ENCODE data around the gene PTPRR. TPM values are rescaled to one million over a fixed set of nuclear protein-coding genes. Genes with fewer than 3 reads are reported as not detected.
A peak's percentile ranks its signal among the peaks of the same experiment; 100 is the strongest.

Gene PTPRR
- 10 to 100 TPM in 1 of 2 donors, 1 to 10 TPM in 1; 6.2 to 32.7 TPM for total RNA-seq
- polyA plus RNA-seq (ENCODE audit: insufficient read length in 2 of 2) = 10 to 100 TPM; 16.3 to 18.7 TPM
- long read RNA-seq, donor 1, partial matches to known transcripts = 0 of 2 reads
- long read RNA-seq, donor 1, other reads (novel, unspliced or antisense) = 0 of 2 reads
- long read RNA-seq, donor 2 = 0 reads
- long read RNA-seq, donor 3 = 0 reads
- long read RNA-seq, donor 4 = 0 reads

DNA sequence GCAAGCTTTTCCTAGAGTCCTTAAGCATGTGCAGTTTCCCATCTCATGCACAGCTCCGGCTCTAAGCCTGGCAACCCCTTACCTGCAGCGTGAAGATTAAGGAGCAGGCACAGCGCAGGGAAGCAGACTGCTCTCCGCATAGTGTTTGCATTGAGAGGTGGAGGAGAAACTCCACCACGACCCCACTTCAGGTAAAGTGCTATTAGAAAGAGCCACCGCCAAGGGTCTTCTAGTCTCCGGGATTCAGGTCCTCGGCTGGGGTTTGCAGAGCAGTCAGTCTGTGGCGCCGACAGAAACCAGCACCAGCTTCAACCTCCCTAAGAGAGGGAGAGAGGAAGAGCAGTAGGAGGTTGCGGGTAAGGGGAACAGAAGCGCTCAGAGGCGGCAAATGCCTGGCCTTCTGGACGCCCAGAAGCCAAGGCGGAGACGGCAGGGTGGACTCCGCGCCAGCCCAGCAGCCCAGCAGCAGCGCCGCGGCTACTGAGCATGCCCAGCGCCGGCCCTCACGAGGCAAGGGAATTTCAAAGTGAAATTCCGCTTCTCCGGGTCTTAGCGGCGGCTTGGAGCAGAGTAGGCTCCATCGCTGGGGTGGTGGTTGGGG is at the start of gene PTPRR:
PTPRR (minus strand) TSS at position 488 of the 601 bp plus-strand sequence; CDS start at position 140, 348 bp downstream.
- Histone ChIP-seq H3K27ac (ENCODE audit: low read depth, low read length) (no peak within 1 kb of the TSS), H3K36me3 (ENCODE audit: control insufficient read depth, insufficient read depth, low read length) (no peaks in the 10 kb centered on the region), H3K4me1 (ENCODE audit: control insufficient read depth, insufficient read depth, low read length) (peaks cover 10% of the 10 kb centered on the region), H3K27me3 (ENCODE audit: control insufficient read depth, insufficient read depth, low read length) (no peaks in the 10 kb centered on the region), H3K4me3 (ENCODE audit: low read depth, low read length) (peak within 1 kb of the TSS; percentile 39), H3K9me3 (ENCODE audit: control insufficient read depth, insufficient read depth, low read length) (no peaks in the 10 kb centered on the region)
- WGBS (ENCODE audit: insufficient coverage) = 0% methylated on average over 19 of the region's 29 CpGs
- peak in 5 of 6 donors; percentile 23 to 90 (median 60) for DNase-seq (ENCODE audit: low read depth in 4 of 6, low spot score in 6 of 6)

DNA sequence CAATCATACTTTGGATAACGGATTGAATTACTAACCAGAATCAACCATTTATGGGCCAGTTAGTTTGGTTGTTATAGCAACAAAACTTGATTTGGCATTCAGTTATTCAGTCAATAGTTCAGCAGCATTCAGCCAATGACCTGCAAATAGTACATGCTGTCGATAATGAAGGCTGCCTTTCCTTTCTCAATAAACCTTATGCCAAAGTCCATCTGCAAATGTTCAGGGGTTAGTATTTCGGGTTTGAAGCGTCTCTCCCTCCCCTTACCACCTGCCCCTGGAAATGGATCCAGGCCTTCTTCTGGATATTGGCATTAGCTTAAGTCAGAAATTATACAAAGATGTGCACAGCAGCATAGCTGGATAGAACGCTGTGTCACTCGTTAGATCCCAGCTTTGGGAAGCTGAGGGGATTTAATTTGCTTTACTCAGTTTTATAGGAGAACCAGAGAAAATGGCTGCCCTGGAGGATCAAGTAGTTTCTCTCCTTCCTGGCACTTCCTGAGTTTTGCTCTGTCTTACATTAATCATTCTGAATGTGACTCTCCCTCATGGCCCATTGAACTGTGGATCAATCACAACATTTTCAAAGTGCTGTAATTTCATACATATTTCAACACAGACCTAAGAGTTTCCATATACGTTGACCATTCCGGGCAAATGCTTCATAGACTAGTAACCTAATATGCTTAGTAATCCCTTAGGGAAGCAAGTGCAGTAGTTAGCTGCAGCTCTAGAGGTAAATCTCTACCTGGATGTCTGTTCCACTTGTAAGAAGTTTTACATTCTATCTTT is 46.7 kb upstream of the PTPRR start:
- no peaks in the 10 kb centered on the region for H3K4me1 ChIP-seq (ENCODE audit: control insufficient read depth, insufficient read depth, low read length)
- WGBS (ENCODE audit: insufficient coverage) = no CpG with 5 or more reads among the region's 8 CpGs
- no peak overlapping the region for H3K27ac ChIP-seq (ENCODE audit: low read depth, low read length)
- H3K4me3 ChIP-seq (ENCODE audit: low read depth, low read length) = no peak overlapping the region
- DNase-seq (ENCODE audit: low read depth in 4 of 6, low spot score in 6 of 6) = peak in 1 of 6 donors; percentile 9
- H3K27me3 ChIP-seq (ENCODE audit: control insufficient read depth, insufficient read depth, low read length) = no peaks in the 10 kb centered on the region
- no peaks in the 10 kb centered on the region for H3K9me3 ChIP-seq (ENCODE audit: control insufficient read depth, insufficient read depth, low read length)
- H3K36me3 ChIP-seq (ENCODE audit: control insufficient read depth, insufficient read depth, low read length) = no peaks in the 10 kb centered on the region

DNA sequence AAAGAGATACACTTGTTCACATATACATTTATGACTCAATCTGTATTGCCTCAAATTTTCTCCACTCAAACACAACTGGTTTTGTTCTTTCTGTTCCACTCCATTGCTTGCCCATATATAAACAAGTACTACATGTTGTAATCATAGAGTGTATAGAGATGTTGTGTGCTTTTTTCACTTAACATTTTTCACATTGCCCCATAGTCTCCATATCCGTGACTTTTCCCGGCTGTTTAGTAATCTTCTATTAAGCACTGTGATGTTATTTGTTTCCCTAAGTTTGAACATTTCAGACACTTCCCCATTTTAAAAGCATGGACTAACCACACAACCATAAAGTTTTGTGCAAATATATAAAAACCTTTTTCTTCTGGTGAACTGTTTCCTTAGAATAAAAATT is 45.5 kb upstream of the PTPRR start:
- no peaks in the 10 kb centered on the region for H3K27me3 ChIP-seq (ENCODE audit: control insufficient read depth, insufficient read depth, low read length)
- no peak overlapping the region for H3K27ac ChIP-seq (ENCODE audit: low read depth, low read length)
- H3K36me3 ChIP-seq (ENCODE audit: control insufficient read depth, insufficient read depth, low read length) = no peaks in the 10 kb centered on the region
- no CpG with 5 or more reads among the region's 2 CpGs for WGBS (ENCODE audit: insufficient coverage)
- no peak overlapping the region for H3K4me3 ChIP-seq (ENCODE audit: low read depth, low read length)
- H3K4me1 ChIP-seq (ENCODE audit: control insufficient read depth, insufficient read depth, low read length) = no peaks in the 10 kb centered on the region
- DNase-seq (ENCODE audit: low read depth in 4 of 6, low spot score in 6 of 6) = no peak
- H3K9me3 ChIP-seq (ENCODE audit: control insufficient read depth, insufficient read depth, low read length) = no peaks in the 10 kb centered on the region

GRCh38 chr12:70964867-70965510 is 44.5 kb upstream of the PTPRR start:
- no peaks in the 10 kb centered on the region for H3K4me1 ChIP-seq (ENCODE audit: control insufficient read depth, insufficient read depth, low read length)
- H3K27me3 ChIP-seq (ENCODE audit: control insufficient read depth, insufficient read depth, low read length) = no peaks in the 10 kb centered on the region
- no peaks in the 10 kb centered on the region for H3K9me3 ChIP-seq (ENCODE audit: control insufficient read depth, insufficient read depth, low read length)
- peak in 1 of 6 donors; percentile 26 for DNase-seq (ENCODE audit: low read depth in 4 of 6, low spot score in 6 of 6)
- no peak overlapping the region for H3K27ac ChIP-seq (ENCODE audit: low read depth, low read length)
- H3K4me3 ChIP-seq (ENCODE audit: low read depth, low read length) = no peak overlapping the region
- 100% methylated on average over 1 of the region's 4 CpGs for WGBS (ENCODE audit: insufficient coverage)
- no peaks in the 10 kb centered on the region for H3K36me3 ChIP-seq (ENCODE audit: control insufficient read depth, insufficient read depth, low read length)

DNA sequence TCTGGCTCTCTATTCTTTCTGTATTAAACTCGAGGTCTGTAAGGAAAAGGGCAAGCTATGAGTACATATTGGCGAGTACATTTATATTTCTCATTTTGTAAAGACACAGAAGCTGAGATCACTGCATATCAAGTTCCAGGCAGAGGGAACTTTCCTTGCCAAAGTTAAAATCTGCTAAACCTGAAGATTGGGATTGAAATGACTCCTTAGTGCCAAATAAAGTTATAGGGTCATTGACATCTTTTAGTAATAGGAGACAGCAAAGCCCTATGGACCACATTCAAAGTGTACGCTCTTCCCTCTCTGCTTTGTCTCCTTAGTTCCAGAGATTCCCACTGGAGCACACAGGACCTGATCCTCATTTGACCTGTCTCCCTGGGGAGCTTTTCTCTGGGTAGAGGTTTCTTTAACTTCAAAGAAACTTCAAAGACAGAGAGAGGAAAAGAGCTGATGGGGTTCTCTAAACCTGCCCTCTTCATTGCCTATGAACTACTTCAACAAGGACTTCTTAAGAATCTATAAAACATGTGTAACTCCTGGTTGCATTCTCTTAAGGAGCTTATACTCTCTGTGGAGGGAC is 42.6 kb upstream of the PTPRR start:
- no peaks in the 10 kb centered on the region for H3K9me3 ChIP-seq (ENCODE audit: control insufficient read depth, insufficient read depth, low read length)
- no peak for DNase-seq (ENCODE audit: low read depth in 4 of 6, low spot score in 6 of 6)
- H3K4me1 ChIP-seq (ENCODE audit: control insufficient read depth, insufficient read depth, low read length) = no peaks in the 10 kb centered on the region
- H3K27me3 ChIP-seq (ENCODE audit: control insufficient read depth, insufficient read depth, low read length) = no peaks in the 10 kb centered on the region
- no CpG with 5 or more reads among the region's 3 CpGs for WGBS (ENCODE audit: insufficient coverage)
- no peak overlapping the region for H3K27ac ChIP-seq (ENCODE audit: low read depth, low read length)
- no peaks in the 10 kb centered on the region for H3K36me3 ChIP-seq (ENCODE audit: control insufficient read depth, insufficient read depth, low read length)
- H3K4me3 ChIP-seq (ENCODE audit: low read depth, low read length) = no peak overlapping the region

DNA sequence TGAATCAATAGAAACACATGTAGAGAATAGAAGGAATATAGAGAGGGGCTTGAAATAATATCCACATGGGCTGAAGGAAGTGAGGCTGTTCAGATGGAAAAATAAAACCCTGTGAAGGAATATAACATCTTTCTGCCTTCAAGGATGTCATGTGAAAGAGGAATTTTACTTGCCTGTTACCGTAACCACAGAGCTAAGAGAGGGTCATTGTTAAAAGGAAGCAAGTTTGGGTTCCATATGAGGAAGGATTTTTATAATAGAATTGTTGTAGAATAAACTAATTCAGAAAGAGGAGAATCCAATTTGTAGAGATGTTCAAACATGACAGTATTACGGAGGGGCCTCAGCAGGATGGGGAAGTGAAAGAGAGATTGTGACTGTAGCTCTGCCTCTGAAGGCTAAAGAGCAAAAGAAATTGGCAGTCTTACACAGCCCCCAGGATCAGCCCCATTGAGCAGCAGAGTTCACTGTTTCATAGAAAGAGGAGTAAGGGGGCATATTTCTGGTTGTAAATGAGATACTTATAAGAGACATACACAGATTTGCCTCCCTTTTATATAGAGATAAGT is 41.8 kb upstream of the PTPRR start:
- no peak overlapping the region for H3K4me3 ChIP-seq (ENCODE audit: low read depth, low read length)
- no peaks in the 10 kb centered on the region for H3K36me3 ChIP-seq (ENCODE audit: control insufficient read depth, insufficient read depth, low read length)
- no peaks in the 10 kb centered on the region for H3K4me1 ChIP-seq (ENCODE audit: control insufficient read depth, insufficient read depth, low read length)
- H3K27me3 ChIP-seq (ENCODE audit: control insufficient read depth, insufficient read depth, low read length) = no peaks in the 10 kb centered on the region
- no peak overlapping the region for H3K27ac ChIP-seq (ENCODE audit: low read depth, low read length)
- no peak for DNase-seq (ENCODE audit: low read depth in 4 of 6, low spot score in 6 of 6)
- WGBS (ENCODE audit: insufficient coverage) = 38% methylated on average over 2 of the region's 2 CpGs
- H3K9me3 ChIP-seq (ENCODE audit: control insufficient read depth, insufficient read depth, low read length) = no peaks in the 10 kb centered on the region

DNA sequence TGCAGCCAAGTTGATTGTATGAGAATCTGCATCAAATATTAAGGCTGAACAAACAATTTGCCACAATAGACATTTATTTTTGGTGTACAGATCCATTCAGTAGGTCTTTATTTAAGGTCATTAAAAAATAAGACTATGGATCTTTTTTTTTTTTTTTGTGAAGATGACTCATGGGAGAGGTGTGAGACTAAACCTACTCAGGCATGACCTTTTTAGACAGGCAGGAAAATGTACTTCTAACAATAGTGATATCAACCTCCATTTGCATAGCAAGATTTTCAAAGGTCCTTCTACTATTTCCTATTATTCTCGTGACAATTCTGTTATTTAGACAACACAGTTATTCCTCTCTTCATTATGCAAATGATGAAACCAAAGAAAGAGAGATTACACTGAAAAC is 39.9 kb upstream of the PTPRR start:
- DNase-seq (ENCODE audit: low read depth in 4 of 6, low spot score in 6 of 6) = no peak
- H3K36me3 ChIP-seq (ENCODE audit: control insufficient read depth, insufficient read depth, low read length) = no peaks in the 10 kb centered on the region
- no peaks in the 10 kb centered on the region for H3K4me1 ChIP-seq (ENCODE audit: control insufficient read depth, insufficient read depth, low read length)
- WGBS (ENCODE audit: insufficient coverage) = no CpG with 5 or more reads among the region's 1 CpG
- H3K27me3 ChIP-seq (ENCODE audit: control insufficient read depth, insufficient read depth, low read length) = no peaks in the 10 kb centered on the region
- no peaks in the 10 kb centered on the region for H3K9me3 ChIP-seq (ENCODE audit: control insufficient read depth, insufficient read depth, low read length)
- no peak overlapping the region for H3K4me3 ChIP-seq (ENCODE audit: low read depth, low read length)
- no peak overlapping the region for H3K27ac ChIP-seq (ENCODE audit: low read depth, low read length)

DNA sequence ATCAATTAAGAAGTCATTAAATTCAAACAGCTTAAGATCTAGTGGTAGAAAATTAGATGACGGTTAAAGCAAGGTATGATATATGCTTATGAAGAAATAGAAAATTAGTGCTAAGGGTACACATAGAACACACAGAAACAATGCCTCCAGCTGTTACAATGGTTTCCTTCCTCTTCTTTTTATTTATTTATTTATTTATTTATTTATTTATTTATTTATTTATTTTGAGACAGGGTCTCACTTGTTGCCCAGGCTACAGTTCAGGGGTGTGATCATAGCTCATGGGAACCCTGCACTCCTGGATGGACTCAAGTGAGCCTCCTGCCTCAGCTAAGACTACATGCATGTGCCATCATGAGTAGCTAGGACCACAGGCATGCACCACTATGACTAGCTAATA is 34.9 kb upstream of the PTPRR start:
- H3K9me3 ChIP-seq (ENCODE audit: control insufficient read depth, insufficient read depth, low read length) = no peaks in the 10 kb centered on the region
- no peak for DNase-seq (ENCODE audit: low read depth in 4 of 6, low spot score in 6 of 6)
- no CpG with 5 or more reads among the region's 1 CpG for WGBS (ENCODE audit: insufficient coverage)
- H3K36me3 ChIP-seq (ENCODE audit: control insufficient read depth, insufficient read depth, low read length) = no peaks in the 10 kb centered on the region
- H3K4me1 ChIP-seq (ENCODE audit: control insufficient read depth, insufficient read depth, low read length) = no peaks in the 10 kb centered on the region
- no peaks in the 10 kb centered on the region for H3K27me3 ChIP-seq (ENCODE audit: control insufficient read depth, insufficient read depth, low read length)
- H3K27ac ChIP-seq (ENCODE audit: low read depth, low read length) = no peak overlapping the region
- H3K4me3 ChIP-seq (ENCODE audit: low read depth, low read length) = no peak overlapping the region

DNA sequence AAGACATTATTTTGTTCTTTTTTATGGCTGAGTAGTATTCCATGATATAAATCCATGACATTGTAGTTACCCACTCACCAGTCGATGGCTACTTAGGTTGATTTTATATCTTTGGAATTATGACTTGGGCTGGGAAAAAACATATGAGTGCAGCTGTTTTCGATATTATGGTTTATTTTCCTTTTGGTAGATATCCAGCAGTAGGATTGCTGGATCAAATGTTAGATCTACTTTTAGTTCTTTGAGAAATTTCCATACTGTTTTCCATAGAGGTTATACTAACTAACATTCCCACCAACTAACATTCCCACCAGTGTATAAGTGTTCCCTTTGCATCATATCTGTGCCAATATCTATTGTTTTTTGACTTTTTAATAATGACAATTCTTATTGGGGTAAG is 29.9 kb upstream of the PTPRR start:
- Histone ChIP-seq H3K9me3 (ENCODE audit: control insufficient read depth, insufficient read depth, low read length) (no peaks in the 10 kb centered on the region), H3K27me3 (ENCODE audit: control insufficient read depth, insufficient read depth, low read length) (no peaks in the 10 kb centered on the region), H3K27ac (ENCODE audit: low read depth, low read length) (no peak overlapping the region), H3K4me1 (ENCODE audit: control insufficient read depth, insufficient read depth, low read length) (no peaks in the 10 kb centered on the region), H3K36me3 (ENCODE audit: control insufficient read depth, insufficient read depth, low read length) (no peaks in the 10 kb centered on the region), H3K4me3 (ENCODE audit: low read depth, low read length) (no peak overlapping the region)
- no peak for DNase-seq (ENCODE audit: low read depth in 4 of 6, low spot score in 6 of 6)
- WGBS (ENCODE audit: insufficient coverage) = no CpG with 5 or more reads among the region's 2 CpGs
